Posterior vena cava (tissue), 2 donors: ENCODE results near the gene SLC6A19. TPM values are rescaled to one million over a fixed set of nuclear protein-coding genes. Genes with fewer than 3 reads are reported as not detected.

Experiments used
- DNase-seq: peaks from one replicate; pipeline ENCODE4 v3.0.0-alpha.2; 2020; ENCODE audit warnings: low spot score
- intact Hi-C, 2 donors: fragments of 100-400 bp; cut with DNase I; formaldehyde crosslinking; loops; one replicate each; pipeline versions ENCODE4 v1.14.1 to v1.14.2; 2022 to 2023
- total RNA-seq, 2 donors: library from RNA; stranded (reverse); fragmentation: NEBNext Ultra II Directional; extraction: Animal tissue kit (Norgen Biotek cat#: 25700); gene quantifications; one replicate each; pipeline ENCODE4 v1.2.1, GENCODE V29; 2021
- donor health status: DM: yes; HTN: yes; CAD: no.
- donor health status: DM: yes; HTN: yes; CAD: no.

Gene SLC6A19
- total RNA-seq, 2 donors from 2014 or later = 0.09 TPM; not detected in 1

- intact Hi-C loops = no loop called here
Observed at GRCh38 chr5:1187234-1187949, 14.0 kb upstream of the SLC6A19 start.

GRCh38 chr5:1187950-1188334 lies 13.5 kb upstream of the SLC6A19 start:
- intact Hi-C loops = no loop called here
- DNase-seq = no peak

More at GRCh38 chr5:1187234-1187949, 14.0 kb upstream of the SLC6A19 start:
- DNase-seq = no peak

- DNase-seq = no peak
- intact Hi-C loops = no loop called here
Observed at GRCh38 chr5:1188464-1188863, 12.9 kb upstream of the SLC6A19 start.

- intact Hi-C loops = no loop called here
- no peak for DNase-seq
Observed at GRCh38 chr5:1189269-1189668, 12.1 kb upstream of the SLC6A19 start.

- intact Hi-C loops = no loop called here
- no peak for DNase-seq
Observed at GRCh38 chr5:1190278-1190677, 11.1 kb upstream of the SLC6A19 start.

GRCh38 chr5:1190837-1191239 lies 10.6 kb upstream of the SLC6A19 start:
- no peak for DNase-seq
- intact Hi-C loops = no loop called here

- intact Hi-C loops = no loop called here
- DNase-seq = no peak
Observed at GRCh38 chr5:1192971-1193590, 8.3 kb upstream of the SLC6A19 start.

- intact Hi-C loops = no loop called here
- no peak for DNase-seq
Observed at GRCh38 chr5:1193591-1193985, 7.8 kb upstream of the SLC6A19 start.

GRCh38 chr5:1194378-1194777 lies 7.0 kb upstream of the SLC6A19 start:
- intact Hi-C loops = no loop called here
- no peak for DNase-seq

- intact Hi-C loops = no loop called here
- DNase-seq = no peak
Observed at GRCh38 chr5:1195439-1195838, 6.0 kb upstream of the SLC6A19 start.

GRCh38 chr5:1195916-1196315 lies 5.5 kb upstream of the SLC6A19 start:
- intact Hi-C loops = no loop called here
- no peak for DNase-seq

GRCh38 chr5:1196562-1196961 lies 4.8 kb upstream of the SLC6A19 start:
- DNase-seq = no peak
- intact Hi-C loops = no loop called here

- DNase-seq = no peak
- intact Hi-C loops = no loop called here
Observed at GRCh38 chr5:1197876-1198666, 3.3 kb upstream of the SLC6A19 start.

GRCh38 chr5:1199340-1199648 lies 2.1 kb upstream of the SLC6A19 start:
- no peak for DNase-seq
- intact Hi-C loops = no loop called here

- intact Hi-C loops = no loop called here
- DNase-seq = no peak
Observed at GRCh38 chr5:1199649-1200494, 1.5 kb upstream of the SLC6A19 start.

- DNase-seq = no peak
- intact Hi-C loops = no loop called here
Observed at GRCh38 chr5:1200495-1201326, 684 bp upstream of the SLC6A19 start.

GRCh38 chr5:1202026-1202797 lies 817 bp downstream of the SLC6A19 start:
- DNase-seq = no peak
- intact Hi-C loops = no loop called here

GRCh38 chr5:1202798-1203185 lies 1.4 kb downstream of the SLC6A19 start:
- intact Hi-C loops = no loop called here
- DNase-seq = no peak
